GM18867 (cell line): Measurements from ENCODE around the gene RAD50.
"Not testable (repeated sequence)": the region's sequence is repeated elsewhere in the genome, so short reads cannot be mapped to it uniquely, and the experiment has no call there.

Experiments
- ATAC-seq: cut with Tn5 transposase; IDR thresholded peaks from one replicate; pipeline ENCODE4 v1.9.1; 2021; ENCODE audit warnings: mild to moderate bottlenecking, moderate library complexity; ENCODE audit not compliant: unreplicated experiment

The RAD50 gene

DNA sequence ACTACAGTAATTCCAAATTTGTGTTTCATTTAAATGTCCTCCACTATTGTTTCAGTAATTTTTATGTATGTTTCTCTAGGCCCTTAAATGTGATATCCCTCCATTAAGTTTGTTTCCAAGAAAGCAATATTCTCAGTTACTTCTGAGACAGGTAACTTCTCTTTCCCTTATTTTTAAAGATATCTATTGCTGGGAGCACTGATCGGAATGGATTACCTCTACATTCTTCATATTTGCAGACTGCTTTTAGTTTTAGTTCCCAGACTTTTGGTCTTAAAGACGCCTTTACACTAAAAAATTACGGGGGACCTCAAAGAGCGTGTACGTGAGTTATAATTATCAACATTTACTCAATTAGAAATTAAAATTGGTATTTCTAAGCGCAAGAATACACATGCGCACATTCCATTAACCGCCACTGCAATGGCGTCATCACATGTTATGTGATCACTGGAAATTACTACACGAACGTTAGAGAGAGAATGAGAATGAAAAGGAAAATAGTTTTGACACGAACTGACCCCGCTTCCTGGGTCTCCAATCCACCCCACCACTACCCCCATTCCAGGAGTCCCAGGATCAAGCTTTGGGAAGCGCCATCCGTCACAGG, 519 bp upstream of the RAD50 start:
- peak; percentile 18 for ATAC-seq

DNA sequence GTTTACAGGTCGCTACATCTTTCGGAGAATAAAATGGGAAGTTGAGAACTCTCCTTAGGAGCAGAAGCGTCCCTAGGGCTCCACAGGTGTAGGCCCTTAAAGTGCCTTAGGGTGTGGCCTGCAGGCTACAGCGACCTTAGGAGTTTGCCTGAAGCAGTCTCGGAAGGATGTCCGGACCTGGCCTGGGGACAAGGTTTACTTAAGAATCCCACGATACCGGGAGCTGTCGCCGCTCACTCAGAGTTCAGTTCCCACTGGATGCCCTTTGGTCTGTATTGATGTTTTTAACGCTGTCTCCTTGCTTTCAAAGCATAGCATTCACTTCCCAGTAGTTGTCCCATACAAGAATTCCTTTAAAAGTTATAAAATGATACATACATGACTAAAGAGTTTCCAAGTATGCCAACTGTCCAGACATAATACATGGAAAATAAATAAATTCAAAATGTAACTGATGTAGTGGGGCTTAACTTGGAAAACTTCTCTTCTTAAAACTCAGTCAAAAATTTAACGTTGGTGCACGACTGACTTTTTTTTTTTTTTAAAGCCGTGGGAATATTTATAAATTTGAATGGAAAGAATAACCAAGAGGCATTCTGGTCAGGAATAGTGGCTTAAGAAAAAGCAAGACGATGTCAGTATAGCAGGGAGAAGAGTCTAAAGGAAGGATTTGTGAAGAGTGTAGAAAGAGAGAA, 848 bp downstream of the RAD50 start:
- ATAC-seq, result peak; percentile 24

DNA sequence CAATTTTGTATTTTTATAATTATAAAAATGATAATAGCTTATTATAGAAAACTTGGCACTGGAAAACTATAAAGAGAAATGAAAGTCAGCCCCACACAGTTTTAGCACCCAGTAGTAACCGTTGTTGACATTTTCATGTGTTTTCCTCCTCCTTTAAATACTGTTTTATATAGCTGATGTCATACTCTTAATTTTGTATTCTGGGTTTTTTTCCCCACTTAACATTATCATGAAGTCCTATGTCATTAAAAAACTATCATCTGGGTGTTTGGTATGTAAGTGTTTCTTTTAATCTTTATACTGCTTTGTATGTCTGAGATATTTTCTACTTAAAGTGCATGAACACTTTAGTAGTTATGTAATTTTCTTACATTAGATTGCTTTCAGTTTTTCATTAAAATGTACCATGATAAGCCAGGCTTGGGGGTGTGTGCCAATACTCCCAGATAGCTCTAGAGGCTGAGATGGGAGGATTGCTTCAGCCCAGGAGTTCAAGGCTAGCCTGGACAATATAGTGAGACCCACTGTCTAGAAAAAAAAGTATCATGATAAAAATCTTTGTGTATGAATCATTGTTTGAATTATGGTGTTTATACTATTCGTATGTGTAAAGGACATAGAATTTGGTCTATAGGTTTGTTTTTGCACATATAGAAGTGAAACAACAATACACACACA, 2.7 kb downstream of the RAD50 start:
- no peak for ATAC-seq

DNA sequence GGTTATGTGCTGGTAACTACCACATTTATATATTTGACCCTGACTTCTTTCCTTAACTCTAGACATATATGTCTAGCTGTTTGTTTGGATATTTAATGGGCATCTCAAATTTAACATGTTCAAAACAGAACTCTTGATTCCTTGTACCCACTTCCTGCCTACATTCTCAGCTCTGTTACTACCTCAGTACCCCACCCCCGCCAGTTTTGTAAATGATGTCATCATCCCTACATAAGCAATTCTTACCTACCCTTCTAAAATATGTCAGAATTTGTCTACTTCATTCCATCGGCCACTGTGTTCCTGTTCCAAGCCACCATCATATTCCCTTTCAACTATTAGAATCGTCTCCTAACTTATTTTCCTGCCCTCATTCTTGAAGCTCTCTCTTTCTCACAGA, 4.8 kb downstream of the RAD50 start:
- ATAC-seq, result no peak

DNA sequence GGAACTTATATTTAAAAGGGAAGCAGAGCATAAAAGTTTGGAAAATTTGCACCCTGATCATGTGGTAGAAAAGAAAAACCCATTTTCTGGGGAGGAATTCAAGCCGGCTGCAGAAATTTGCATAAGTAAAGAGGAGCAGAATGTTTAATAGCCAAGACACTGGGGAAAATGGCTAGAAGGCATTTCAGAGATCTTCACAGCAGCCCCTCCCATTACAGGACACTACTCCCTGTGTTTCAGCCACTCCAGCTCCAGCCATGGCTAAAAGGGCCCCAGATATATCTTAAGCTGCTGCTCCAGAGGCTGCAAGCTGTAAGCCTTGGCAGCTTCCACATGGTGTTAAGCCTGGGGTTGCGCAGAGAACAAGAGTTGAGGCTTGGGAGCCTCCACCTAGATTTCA, 7.8 kb downstream of the RAD50 start:
- not testable (repeated sequence) for ATAC-seq

DNA sequence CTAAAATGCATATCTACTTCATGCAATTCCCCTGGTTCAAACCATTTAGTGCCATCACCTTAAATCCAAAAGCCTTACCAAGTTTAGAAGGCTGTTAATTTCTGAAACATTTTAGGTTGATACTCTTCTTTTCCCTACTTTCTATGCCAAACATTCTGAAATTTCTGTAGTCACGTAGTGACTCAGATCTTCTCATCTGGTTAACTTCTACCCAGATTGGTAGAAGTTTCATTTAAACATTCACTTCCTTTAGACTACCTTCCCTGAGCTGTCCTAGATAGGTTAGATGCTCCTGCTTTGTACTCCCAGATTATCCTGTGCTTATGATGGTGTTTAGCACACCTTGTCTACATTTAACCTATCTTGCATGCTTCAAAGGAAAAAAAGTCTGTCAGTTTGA, 9.9 kb downstream of the RAD50 start:
- no peak for ATAC-seq

DNA sequence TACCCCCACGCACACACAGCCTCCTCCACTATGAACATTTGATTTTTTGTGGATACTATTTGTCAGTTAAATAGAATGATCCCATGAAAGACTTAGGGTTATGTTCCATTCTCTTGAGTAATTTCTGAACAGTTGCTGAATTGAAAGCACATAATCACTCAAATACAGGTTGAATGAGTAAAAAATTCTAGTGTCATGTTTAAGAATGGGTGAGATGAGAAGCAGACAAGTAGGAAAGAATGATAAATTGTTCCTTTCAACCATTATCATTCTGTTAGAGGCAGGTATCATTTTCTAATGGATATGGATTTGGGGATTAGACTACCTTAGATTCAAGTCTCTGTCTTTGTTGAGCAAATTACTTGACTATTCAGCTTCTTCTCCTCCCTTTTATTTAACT, 19.3 kb downstream of the RAD50 start:
- no peak for ATAC-seq

DNA sequence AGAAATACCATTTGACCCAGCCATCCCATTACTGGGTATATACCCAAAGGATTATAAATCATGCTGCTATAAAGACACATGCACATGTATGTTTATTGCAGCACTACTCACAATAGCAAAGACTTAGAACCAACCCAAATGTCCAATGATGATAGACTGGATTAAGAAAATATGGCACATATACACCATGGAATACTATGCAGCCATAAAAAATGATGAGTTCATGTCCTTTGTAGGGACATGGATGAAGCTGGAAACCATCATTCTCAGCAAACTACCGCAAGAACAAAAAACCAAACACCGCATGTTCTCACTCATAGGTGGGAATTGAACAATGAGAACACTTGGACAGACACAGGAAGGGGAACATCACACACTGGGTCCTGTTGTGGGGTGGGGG, 27.8 kb downstream of the RAD50 start:
- ATAC-seq, result not testable (repeated sequence)

GRCh38 chr5:132586063-132586462, 29.3 kb downstream of the RAD50 start:
- ATAC-seq, result no peak

- ATAC-seq, result no peak
These were observed 32.7 kb downstream of the RAD50 start for GRCh38 chr5:132589467-132589866.

DNA sequence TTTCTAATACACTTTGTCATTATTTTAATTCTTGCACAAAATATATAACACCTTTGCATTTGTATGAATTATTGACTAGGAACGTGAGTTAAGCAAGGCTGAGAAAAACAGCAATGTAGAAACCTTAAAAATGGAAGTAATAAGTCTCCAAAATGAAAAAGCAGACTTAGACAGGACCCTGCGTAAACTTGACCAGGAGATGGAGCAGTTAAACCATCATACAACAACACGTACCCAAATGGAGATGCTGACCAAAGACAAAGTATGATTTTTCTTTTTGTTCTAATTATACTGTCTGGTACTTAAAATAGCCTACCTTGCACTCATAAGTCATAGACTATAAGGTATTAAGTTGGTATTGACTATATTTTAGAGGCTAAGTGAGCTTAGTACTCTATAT, 34.4 kb downstream of the RAD50 start:
- no peak for ATAC-seq

GRCh38 chr5:132592521-132592920, 35.7 kb downstream of the RAD50 start:
- no peak for ATAC-seq

DNA sequence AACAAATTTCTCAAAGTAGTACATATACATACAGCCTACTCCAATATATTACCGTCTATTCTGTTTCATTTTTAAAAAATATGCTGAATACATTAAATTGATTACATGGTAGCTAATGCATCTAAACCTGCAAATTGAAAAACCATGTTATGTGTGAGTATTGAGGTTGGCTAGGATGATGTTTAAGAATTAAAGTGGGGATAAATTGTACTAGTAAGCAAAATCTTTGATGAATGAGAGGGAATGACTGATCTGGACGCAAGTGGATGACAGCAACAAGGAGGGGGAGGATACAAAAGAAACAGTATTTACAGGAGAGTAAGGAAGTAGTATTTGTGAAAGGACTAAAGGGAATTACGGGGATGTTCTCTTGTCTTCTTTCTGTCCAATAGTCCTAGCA, 37.4 kb downstream of the RAD50 start:
- ATAC-seq, result no peak

- no peak for ATAC-seq
These were observed 38.8 kb downstream of the RAD50 start for GRCh38 chr5:132595624-132596023.

DNA sequence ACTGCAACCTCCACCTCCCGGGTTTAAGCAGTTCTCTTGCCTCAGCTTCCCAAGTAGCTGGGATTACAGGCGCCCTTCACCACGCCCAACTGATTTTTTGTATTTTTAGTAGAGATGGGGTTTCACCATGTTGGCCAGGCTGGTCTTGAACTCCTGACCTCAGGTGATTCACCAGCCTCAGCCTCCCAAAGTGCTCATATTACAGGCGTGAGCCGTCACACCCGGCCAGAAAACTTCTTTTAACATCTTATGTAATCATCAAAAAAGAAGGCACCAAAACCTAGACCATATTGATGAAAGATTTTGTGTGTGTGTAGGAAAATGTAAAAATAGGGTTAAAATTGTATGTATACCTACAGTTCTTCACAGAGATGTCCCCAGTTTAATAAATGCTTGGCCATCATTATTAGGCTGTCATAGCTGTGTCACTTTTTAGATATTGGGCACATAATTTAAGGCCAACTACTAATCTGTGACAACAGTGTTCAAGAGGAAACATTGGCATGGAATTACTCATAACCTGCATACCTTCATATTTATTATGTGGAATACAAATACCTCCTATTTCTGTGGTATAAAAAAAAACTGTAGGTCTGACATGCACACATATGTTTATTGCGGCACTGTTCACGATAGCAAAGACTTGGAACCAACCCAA, 44.4 kb downstream of the RAD50 start:
- no peak for ATAC-seq

DNA sequence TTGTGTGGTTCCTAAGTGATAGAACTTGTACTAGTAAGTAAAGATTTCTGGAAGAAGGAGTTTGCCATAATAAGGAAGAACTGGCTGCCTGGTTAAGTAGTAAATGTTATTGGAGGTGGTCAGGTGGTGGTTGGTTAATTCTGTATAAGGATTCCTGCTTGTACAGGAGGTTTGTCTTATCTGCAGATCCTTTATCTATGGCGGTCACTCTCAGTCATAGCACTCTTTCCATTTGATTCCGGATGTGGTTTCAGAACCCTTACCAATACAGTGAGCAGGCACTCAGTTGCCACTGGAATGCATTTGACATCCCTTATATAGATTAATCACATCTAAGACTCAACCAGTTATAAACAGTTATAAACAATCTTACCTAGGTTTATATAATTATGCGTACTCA, 50.3 kb downstream of the RAD50 start:
- ATAC-seq, result no peak

DNA sequence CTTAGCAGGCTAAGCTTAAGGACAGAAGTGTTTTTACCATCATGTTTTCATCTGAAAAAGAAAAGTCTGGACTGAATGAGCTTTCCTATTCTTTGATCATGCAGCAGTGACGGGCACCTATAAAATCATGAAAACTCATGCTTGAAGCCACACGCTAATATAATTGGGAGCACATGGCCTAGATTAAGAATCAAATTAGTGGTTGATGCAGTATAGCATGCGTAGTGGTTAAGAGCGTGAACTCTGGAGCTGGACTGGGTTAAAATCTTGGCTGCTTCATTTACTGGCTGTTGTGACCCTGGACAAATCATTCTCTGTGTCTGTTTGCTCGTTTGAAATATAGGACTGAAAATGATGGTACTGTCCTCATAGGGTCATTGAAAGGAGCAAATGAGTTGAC, 51.3 kb downstream of the RAD50 start:
- no peak for ATAC-seq

DNA sequence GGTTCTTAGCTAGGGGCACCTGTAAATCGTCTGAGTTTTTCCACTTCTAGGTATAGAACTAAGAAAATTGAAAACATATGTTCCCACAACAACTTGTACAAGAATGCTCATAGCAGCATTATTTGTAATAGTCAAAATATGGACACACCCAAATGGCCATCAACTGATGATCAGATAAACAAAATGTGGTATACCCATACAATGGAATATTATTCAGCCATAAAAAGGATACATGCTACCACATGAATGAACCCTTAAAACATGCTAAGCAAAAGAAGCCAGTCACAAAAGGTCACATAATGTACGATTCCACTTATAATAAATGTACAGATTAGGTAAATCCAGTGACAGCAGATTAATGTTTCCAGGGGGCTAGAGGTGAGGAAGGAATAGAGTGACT, 55.2 kb downstream of the RAD50 start:
- ATAC-seq, result no peak

DNA sequence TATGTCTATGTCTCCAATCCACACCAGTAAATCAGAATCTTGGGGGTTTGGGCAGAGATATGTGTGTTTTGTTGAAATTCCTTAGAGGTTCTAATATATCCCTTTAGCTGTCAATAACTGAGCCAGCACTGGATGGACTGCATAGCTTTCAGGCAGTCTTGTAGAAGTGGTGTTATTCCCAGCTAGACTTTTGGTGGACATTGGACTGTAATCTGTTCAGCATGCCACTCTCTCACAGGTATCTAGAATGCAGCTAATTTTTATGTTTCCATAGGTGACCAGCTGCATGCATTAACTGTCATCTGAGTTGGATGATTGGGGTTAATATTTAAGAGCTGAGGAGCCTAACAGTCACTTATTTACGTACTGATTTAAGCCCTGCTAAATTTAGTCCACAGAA, 56.1 kb downstream of the RAD50 start:
- no peak for ATAC-seq

DNA sequence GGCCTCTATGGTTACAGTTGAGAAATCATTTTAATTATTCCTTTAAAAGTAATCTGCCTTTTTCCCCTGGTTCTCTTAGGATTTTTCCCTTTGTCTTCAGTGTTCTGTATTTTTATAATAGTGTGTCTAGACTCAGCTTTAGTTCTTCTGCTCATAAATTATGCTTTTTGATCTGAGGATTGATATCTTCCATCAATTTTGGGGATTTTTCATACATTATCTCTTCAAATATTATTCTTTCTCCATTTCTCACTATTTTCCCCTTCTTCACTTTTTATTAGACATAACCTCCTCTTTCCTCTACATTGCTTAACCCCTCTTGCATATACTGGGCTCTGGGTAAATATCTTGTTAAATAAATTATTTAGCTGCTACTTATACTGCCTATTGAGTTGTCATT, 64.9 kb downstream of the RAD50 start:
- no peak for ATAC-seq

GRCh38 chr5:132622608-132623007, 65.8 kb downstream of the RAD50 start:
- ATAC-seq, result no peak

DNA sequence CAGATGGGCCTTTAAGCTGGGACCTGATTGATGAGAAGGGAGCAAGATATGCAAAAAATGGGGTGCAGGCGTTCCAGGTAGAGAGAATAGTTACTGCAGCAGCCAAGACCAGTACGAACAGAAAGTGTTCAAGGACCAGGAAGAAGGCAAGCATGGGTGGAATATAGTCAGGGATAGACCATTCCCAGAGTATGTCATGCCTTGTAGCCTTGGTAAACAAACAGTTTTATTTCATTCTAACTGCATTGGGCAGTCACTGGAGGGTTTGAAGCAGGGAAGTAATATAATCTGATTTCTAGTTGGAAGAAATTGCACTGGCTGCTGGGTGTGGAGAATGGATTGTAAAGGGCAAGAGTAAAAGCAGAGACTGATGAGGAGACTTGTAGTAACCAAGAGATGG, 70.7 kb downstream of the RAD50 start:
- ATAC-seq, result no peak
